HepG2 (cell line): ENCODE data around the gene OPA3. TPM values are rescaled to one million over a fixed set of nuclear protein-coding genes. Genes with fewer than 3 reads are reported as not detected.
A peak's percentile ranks its signal among the peaks of the same experiment; 100 is the strongest.

Experiments
- BRCA1 ChIP-seq: sonication (generic); formaldehyde crosslinking; IDR thresholded peaks from 2 replicates; pipeline ENCODE4 v1.4.0; 2020; ENCODE audit warnings: missing genetic modification reagents
- CAMTA2 ChIP-seq: sonication (generic); formaldehyde crosslinking; IDR thresholded peaks from 2 replicates; pipeline ENCODE4 v1.4.0; 2020; ENCODE audit warnings: mild to moderate bottlenecking, missing genetic modification reagents, borderline replicate concordance
- GATAD2A ChIP-seq: IDR thresholded peaks from 2 replicates; pipeline ENCODE4 v1.6.1; 2016
- HOXA3 ChIP-seq: sonication (generic); formaldehyde crosslinking; IDR thresholded peaks from 2 replicates; pipeline ENCODE4 v1.5.0; 2020; ENCODE audit warnings: missing genetic modification reagents
- KLF11 ChIP-seq: IDR thresholded peaks from 2 replicates; pipeline ENCODE4 v1.6.1; 2016; ENCODE audit warnings: missing compliant biosample characterization
- MAFK ChIP-seq, 2 experiments: IDR thresholded peaks in 1 of 2; conservative IDR thresholded peaks in 1 of 2; 2 replicates each; pipeline ENCODE4 v1.6.1; 2011; ENCODE audit warnings: improper control_type of control experiment in 2 of 2, low read length in 2 of 2
- MBD4 ChIP-seq: IDR thresholded peaks from 2 replicates; pipeline ENCODE4 v1.6.1; 2012; ENCODE audit warnings: low read length, inconsistent platforms, borderline replicate concordance
- NCOA2 ChIP-seq: sonication (generic); formaldehyde crosslinking; IDR thresholded peaks from 2 replicates; pipeline ENCODE4 v1.8.0; 2022; ENCODE audit warnings: inconsistent platforms
- PAWR ChIP-seq: sonication (generic); formaldehyde crosslinking; IDR thresholded peaks from 2 replicates; pipeline ENCODE4 v1.4.0; 2020; ENCODE audit warnings: missing genetic modification reagents, mild to moderate bottlenecking, borderline replicate concordance
- RCOR2 ChIP-seq: IDR thresholded peaks from 2 replicates; pipeline ENCODE4 v1.6.1; 2016; ENCODE audit warnings: missing biosample characterization, missing genetic modification reagents
- RFX1 ChIP-seq: fragments of 450-650 bp; IDR thresholded peaks from 2 replicates; pipeline ENCODE4 v1.6.1; 2017
- SOX6 ChIP-seq, 2 experiments: fragments of 450-650 bp in 1 of 2; sonication (generic) in 1 of 2; formaldehyde crosslinking in 1 of 2; IDR thresholded peaks; 2 replicates each; pipeline versions ENCODE4 v1.4.0 to v1.6.1; 2017 to 2020; ENCODE audit warnings: antibody characterized with exemption in 1 of 2, mild to moderate bottlenecking in 1 of 2, missing genetic modification reagents in 1 of 2
- SP1 ChIP-seq, 2 experiments: fragments of 450-650 bp in 1 of 2; sonication (generic) in 1 of 2; formaldehyde crosslinking in 1 of 2; IDR thresholded peaks; 2 replicates each; pipeline versions ENCODE4 v1.4.0 to v1.6.1; 2016 to 2020; ENCODE audit warnings: missing genetic modification reagents in 1 of 2
- THAP11 ChIP-seq: IDR thresholded peaks from 2 replicates; pipeline ENCODE4 v1.6.1; 2016; ENCODE audit warnings: missing biosample characterization, missing genetic modification reagents
- ZBED4 ChIP-seq: sonication (generic); formaldehyde crosslinking; IDR thresholded peaks from 2 replicates; pipeline ENCODE4 v1.4.0; 2020; ENCODE audit warnings: missing genetic modification reagents, borderline replicate concordance
- ZFP41 ChIP-seq: sonication (generic); formaldehyde crosslinking; IDR thresholded peaks from 2 replicates; pipeline ENCODE4 v1.4.0; 2020; ENCODE audit warnings: mild to moderate bottlenecking, missing genetic modification reagents, borderline replicate concordance
- ZNF205 ChIP-seq: IDR thresholded peaks from 2 replicates; pipeline ENCODE4 v1.6.1; 2018; ENCODE audit warnings: missing biosample characterization, missing genetic modification reagents
- ZNF430 ChIP-seq: sonication (generic); formaldehyde crosslinking; IDR thresholded peaks from 2 replicates; pipeline ENCODE4 v1.9.0; 2021; ENCODE audit warnings: mild to moderate bottlenecking, missing genetic modification reagents
- ZNF549 ChIP-seq: sonication (generic); formaldehyde crosslinking; IDR thresholded peaks from 2 replicates; pipeline ENCODE4 v1.5.0; 2020; ENCODE audit warnings: missing genetic modification reagents
- ZNF614 ChIP-seq: IDR thresholded peaks from 2 replicates; pipeline ENCODE4 v1.6.1; 2018; ENCODE audit warnings: missing biosample characterization, missing genetic modification reagents, inconsistent platforms, borderline replicate concordance
- ZNF75D ChIP-seq: sonication (generic); formaldehyde crosslinking; IDR thresholded peaks from 2 replicates; pipeline ENCODE4 v1.8.1; 2023; ENCODE audit warnings: missing genetic modification reagents, mild to moderate bottlenecking, borderline replicate concordance
- polyA plus RNA-seq, 8 experiments: library from polyadenylated mRNA; depleted of rRNA in 3 of 8; stranded (reverse) in 7 of 8; unstranded in 1 of 8; fragments of >200 nt; fragmentation: Illumina TruSeq in 4 of 8; extraction: Trizol in 4 of 8; gene quantifications; 2 replicates each; pipeline versions ENCODE4 v1.2.1 to v1.2.3, GENCODE V29; 2011 to 2016; ENCODE audit warnings: low read depth in 4 of 8, missing spikeins in 1 of 8, mixed read lengths in 1 of 8; ENCODE audit not compliant: insufficient read depth in 1 of 8
- total RNA-seq, 5 experiments: library from RNA; depleted of rRNA; stranded (reverse); fragments of >200 nt; fragmentation: Illumina TruSeq; extraction: Trizol; gene quantifications; 2 replicates each; pipeline ENCODE4 v1.2.3, GENCODE V29; 2016; ENCODE audit warnings: low read depth in 1 of 5

Gene OPA3
- total and polyA plus RNA-seq, 2 of the 13 experiments (the other 11 are each of a cell fraction or from before 2014, with no cell fraction given), result 8.3 to 17.7 TPM

DNA sequence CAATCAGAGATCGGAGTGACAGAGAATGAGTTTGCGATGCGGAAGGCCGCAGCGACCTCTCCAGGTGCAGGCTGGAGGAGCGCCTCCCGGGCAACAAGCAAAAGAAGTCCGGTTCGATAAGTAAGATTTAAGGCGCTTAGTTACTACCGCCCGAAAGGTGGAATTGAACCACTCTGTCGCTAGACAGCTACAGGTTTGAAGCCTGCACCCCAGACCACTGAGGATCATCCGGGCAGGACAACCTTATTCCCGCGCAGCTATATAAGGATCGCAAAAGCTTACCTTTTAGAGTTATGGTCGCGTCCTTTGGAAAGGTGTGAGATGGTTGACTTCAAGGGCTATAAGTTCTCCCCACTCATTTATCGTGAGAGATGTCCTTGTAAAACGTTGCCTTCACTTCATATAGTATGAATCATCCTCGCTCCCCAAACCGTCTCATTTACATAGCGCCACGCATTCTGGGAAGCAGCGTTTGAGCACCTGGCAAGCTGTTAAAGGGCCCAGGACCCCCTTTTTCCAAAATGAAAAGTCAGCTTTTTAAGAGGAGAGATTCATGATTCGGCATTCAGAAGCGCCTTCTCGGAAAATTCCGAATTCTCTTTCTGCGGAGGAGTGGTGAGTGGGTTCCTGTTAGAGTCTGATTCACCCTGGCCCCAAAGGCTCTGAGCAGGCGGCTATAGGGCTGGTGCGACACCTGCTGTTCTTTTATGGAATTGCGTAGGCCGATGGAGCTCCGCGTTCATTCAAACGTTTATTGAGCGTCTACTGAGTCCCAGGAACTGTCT, 106.0 kb downstream of the OPA3 start (continued):
- TF ChIP-seq SOX6 (IDR thresholded peaks at IDR 0.05) (no peak), SOX6 (CRISPR knock-in tag; IDR thresholded peaks at IDR 0.05) (peak; percentile 73), HOXA3 (CRISPR knock-in tag) (peak; percentile 72), ZNF430 (peak; percentile 77; the same call in 1 of the 2 replicates), ZFP41 (CRISPR knock-in tag) (no peak), RCOR2 (peak; percentile 88), ZNF549 (CRISPR knock-in tag) (no peak), NCOA2 (CRISPR knock-in tag) (no peak), BRCA1 (peak; percentile 68; the same call in 1 of the 2 replicates), RFX1 (peak; percentile 13; the same call in 1 of the 2 replicates), ZNF75D (CRISPR knock-in tag) (peak; percentile 31; the same call in 1 of the 2 replicates), MAFK (conservative IDR thresholded peaks at IDR 0.05 in 1 of 2, IDR thresholded peaks at IDR 0.05 in 1 of 2; ENCODE audit: low read length in 2 of 2) (peak; percentile 44 to 59; a peak in 3 of 4 replicates), ZBED4 (CRISPR knock-in tag) (peak; percentile 57; the same call in 1 of the 2 replicates), CAMTA2 (CRISPR knock-in tag) (no peak), MBD4 (peak; percentile 50; the same call in 1 of the 2 replicates), THAP11 (CRISPR knock-in tag) (peak; percentile 83), PAWR (CRISPR knock-in tag) (no peak), ZNF205 (CRISPR knock-in tag) (peak; percentile 72; the same call in 1 of the 2 replicates), SP1 (IDR thresholded peaks at IDR 0.05) (no peak), SP1 (CRISPR knock-in tag; IDR thresholded peaks at IDR 0.05) (peak; percentile 29; the same call in 1 of the 2 replicates), KLF11 (CRISPR knock-in tag) (peak; percentile 92; the same call in 1 of the 2 replicates), GATAD2A (CRISPR knock-in tag) (peak; percentile 68), ZNF614 (CRISPR knock-in tag) (peak; percentile 92)
